Caco-2 (cell line): ENCODE results near the gene BLTP3A. TPM values are rescaled to one million over a fixed set of nuclear protein-coding genes. Genes with fewer than 3 reads are reported as not detected.
"Not testable (repeated sequence)": the region's sequence is repeated elsewhere in the genome, so short reads cannot be mapped to it uniquely, and the experiment has no call there.

Source experiments
- BruUV-seq: library from RNA; stranded (reverse); fragments of 400-500 nt; replicated peaks from 2 replicates; lab custom pipeline; 2021; lab: Mats Ljungman, UMichigan
- CTCF ChIA-PET: fragments of 300-600 bp; sonication (Branson Sonifier 250); formaldehyde crosslinking; loops from one replicate; lab custom pipeline; 2022; ENCODE audit warnings: antibody characterized with exemption; lab: Charles Lee
- POLR2A ChIA-PET: fragments of 300-600 bp; sonication (Branson Sonifier 250); formaldehyde crosslinking; loops from one replicate; lab custom pipeline; 2022; ENCODE audit warnings: antibody characterized with exemption; lab: Charles Lee
- DNase-seq, 2 experiments: peaks; one replicate each; pipeline versions ENCODE4 v3.0.0 to v3.0.0-alpha.2; 2020 to 2022
- H3K27me3 ChIP-seq: replicated peaks from 2 replicates; pipeline ENCODE4 v1.6.0; 2011; ENCODE audit warnings: low read length; ENCODE audit not compliant: control insufficient read depth, insufficient read depth
- H3K36me3 ChIP-seq: 2 replicates; pipeline ENCODE4 v1.5.1; 2011; ENCODE audit warnings: low read length; ENCODE audit not compliant: control insufficient read depth, insufficient read depth
- H3K4me1 ChIP-seq: fragments of 250-450 bp; sonication (Bioruptor Pico); 2 replicates; pipeline ENCODE4 v1.5.1; 2020; ENCODE audit warnings: mild to moderate bottlenecking
- H3K4me3 ChIP-seq: 2 replicates; pipeline ENCODE4 v1.5.1; 2011; ENCODE audit warnings: low read depth, mild to moderate bottlenecking, control low read depth, low read length
- H3K9me3 ChIP-seq: fragments of 250-450 bp; sonication (Bioruptor Pico); 2 replicates; pipeline ENCODE4 v1.5.1; 2020; ENCODE audit warnings: mild to moderate bottlenecking, moderate library complexity
- H3K27ac Mint-ChIP-seq: one replicate; pipeline ENCODE4 v1.8.0; 2022; ENCODE audit warnings: mixed read lengths; ENCODE audit not compliant: unreplicated experiment
- H3K27me3 Mint-ChIP-seq: one replicate; pipeline ENCODE4 v1.8.0; 2022; ENCODE audit warnings: mixed read lengths; ENCODE audit not compliant: insufficient read depth, unreplicated experiment
- H3K36me3 Mint-ChIP-seq: one replicate; pipeline ENCODE4 v1.8.0; 2022; ENCODE audit warnings: mild to moderate bottlenecking, mixed read lengths; ENCODE audit not compliant: insufficient read depth, unreplicated experiment
- H3K4me1 Mint-ChIP-seq: one replicate; pipeline ENCODE4 v1.8.0; 2022; ENCODE audit warnings: low read depth, mixed read lengths; ENCODE audit not compliant: unreplicated experiment
- H3K4me3 Mint-ChIP-seq: one replicate; pipeline ENCODE4 v1.8.0; 2022; ENCODE audit warnings: mild to moderate bottlenecking, moderate library complexity, mixed read lengths; ENCODE audit not compliant: unreplicated experiment
- H3K9me3 Mint-ChIP-seq: one replicate; pipeline ENCODE4 v1.8.0; 2022; ENCODE audit warnings: mixed read lengths; ENCODE audit not compliant: unreplicated experiment
- CTCF ChIP-seq, 2 experiments: fragments of 200-600 bp in 1 of 2; IDR thresholded peaks; 1 replicate in 1 of 2; 2 replicates in 1 of 2; pipeline versions ENCODE4 v1.5.1 to v1.8.0; 2011 to 2022; ENCODE audit warnings: antibody characterized with exemption in 1 of 2, control low read depth in 1 of 2, inconsistent platforms in 1 of 2, low read depth in 1 of 2, low read length in 1 of 2, mild to moderate bottlenecking in 1 of 2, moderate library complexity in 1 of 2; ENCODE audit not compliant: insufficient read depth in 1 of 2, severe bottlenecking in 1 of 2, unreplicated experiment in 1 of 2
- intact Hi-C: fragments of 100-400 bp; cut with micrococcal nuclease; formaldehyde crosslinking; loops from one replicate; pipeline ENCODE4 v1.10.0; 2022; ENCODE audit not compliant: unreplicated experiment
- total RNA-seq: library from RNA; stranded (reverse); gene quantifications from 2 replicates; pipeline ENCODE4 v1.2.3, GENCODE V29; 2022

BLTP3A gene
- total RNA-seq, 1 experiment from 2014 or later: 41.6 TPM

GRCh38 chr6:34746104-34746846, 45.6 kb upstream of the BLTP3A start:
- BruUV-seq: no TSS peak
- peak in 1 of 2 experiments; percentile 6 for DNase-seq
- TF ChIP-seq CTCF (IDR thresholded peaks at IDR 0.05; ENCODE audit: insufficient read depth in 1 of 2, low read depth in 1 of 2, low read length in 1 of 2, severe bottlenecking in 1 of 2, unreplicated experiment in 1 of 2): no peak
- Histone ChIP-seq H3K4me1 (peaks cover 32% of the 10 kb centered on the region), H3K27me3 (no peaks in the 10 kb centered on the region), H3K4me3 (no peak overlapping the region), H3K36me3 (no peaks in the 10 kb centered on the region), H3K9me3 (no peaks in the 10 kb centered on the region)
- ChIA-PET CTCF (interaction anchor here (0.9 to 1.4 kb wide), 3 partner anchors 11 to 137 kb away, joined by 3 to 10 read pairs (median 3); partner anchors contain the start of genes ILRUN and SNRPC), POLR2A (interaction anchor here (0.6 to 1.9 kb wide), 5 partner anchors 11 to 148 kb away, joined by 3 to 12 read pairs (median 6); partner anchors contain the start of genes BLTP3A, ILRUN and SNRPC)
- peak overlapping the region; percentile 44 for H3K4me3 Mint-ChIP-seq
- no peaks in the 10 kb centered on the region for H3K27me3 Mint-ChIP-seq
- H3K9me3 Mint-ChIP-seq: no peaks in the 10 kb centered on the region
- peak overlapping the region; percentile 88 for H3K27ac Mint-ChIP-seq
- peaks cover 6% of the 10 kb centered on the region for H3K36me3 Mint-ChIP-seq
- peaks cover 22% of the 10 kb centered on the region for H3K4me1 Mint-ChIP-seq
- intact Hi-C loops: loop anchor here (5.0 kb wide), 1 partner anchor 74 kb away; no protein-coding TSS in a partner anchor

- no peaks in the 10 kb centered on the region for H3K27me3 ChIP-seq
- H3K4me3 Mint-ChIP-seq: no peak overlapping the region
- no peaks in the 10 kb centered on the region for H3K9me3 Mint-ChIP-seq
- intact Hi-C loops: loop anchor here (5.0 kb wide), 1 partner anchor 76 kb away; no protein-coding TSS in a partner anchor
- ChIA-PET CTCF (no interaction called here), POLR2A (no interaction called here)
- no peaks in the 10 kb centered on the region for H3K9me3 ChIP-seq
- no peak overlapping the region for H3K27ac Mint-ChIP-seq
- peaks cover 6% of the 10 kb centered on the region for H3K36me3 Mint-ChIP-seq
- H3K4me3 ChIP-seq: no peak overlapping the region
- no peak for DNase-seq
- no TSS peak for BruUV-seq
- H3K27me3 Mint-ChIP-seq: no peaks in the 10 kb centered on the region
- peaks cover 22% of the 10 kb centered on the region for H3K4me1 Mint-ChIP-seq
- no peak for TF ChIP-seq CTCF (IDR thresholded peaks at IDR 0.05; ENCODE audit: insufficient read depth in 1 of 2, low read depth in 1 of 2, low read length in 1 of 2, severe bottlenecking in 1 of 2, unreplicated experiment in 1 of 2)
- peaks cover 32% of the 10 kb centered on the region for H3K4me1 ChIP-seq
- no peaks in the 10 kb centered on the region for H3K36me3 ChIP-seq
Observed at GRCh38 chr6:34748757-34749156, 43.1 kb upstream of the BLTP3A start.

GRCh38 chr6:34756513-34756856, 35.4 kb upstream of the BLTP3A start:
- not testable (repeated sequence) for H3K4me1 ChIP-seq, H3K36me3 ChIP-seq, H3K4me1 Mint-ChIP-seq, H3K27ac Mint-ChIP-seq, H3K9me3 ChIP-seq, H3K27me3 Mint-ChIP-seq, H3K4me3 Mint-ChIP-seq, H3K9me3 Mint-ChIP-seq, BruUV-seq, H3K27me3 ChIP-seq
- DNase-seq: peak; percentile 36 to 52
- intact Hi-C loops: loop anchor here (2.0 to 5.0 kb wide), 2 partner anchors 34 to 36 kb away; partner anchors contain the start of gene BLTP3A
- peaks cover 12% of the 10 kb centered on the region for H3K36me3 Mint-ChIP-seq
- H3K4me3 ChIP-seq: peak overlapping the region; percentile 91
- POLR2A ChIA-PET: interaction anchor here (0.7 to 1.7 kb wide), 5 partner anchors 11 to 154 kb away, joined by 3 to 12 read pairs (median 9); partner anchors contain the start of gene BLTP3A
- peak; percentile 42 to 54 for TF ChIP-seq CTCF (IDR thresholded peaks at IDR 0.05; ENCODE audit: insufficient read depth in 1 of 2, low read depth in 1 of 2, low read length in 1 of 2, severe bottlenecking in 1 of 2, unreplicated experiment in 1 of 2)
- CTCF ChIA-PET: interaction anchor here (0.5 to 1.2 kb wide), 5 partner anchors 15 to 101 kb away, joined by 3 to 8 read pairs (median 3); partner anchors contain the start of genes BLTP3A and ILRUN
